Measurements from ENCODE around the gene NAT14. TPM values are rescaled to one million over a fixed set of nuclear protein-coding genes. Genes with fewer than 3 reads are reported as not detected.

NAT14 gene
- polyA plus RNA-seq, 1 donor (not counting 4 experiments of a cell fraction or from before 2014, with no cell fraction given) = 11.0 TPM

DNA sequence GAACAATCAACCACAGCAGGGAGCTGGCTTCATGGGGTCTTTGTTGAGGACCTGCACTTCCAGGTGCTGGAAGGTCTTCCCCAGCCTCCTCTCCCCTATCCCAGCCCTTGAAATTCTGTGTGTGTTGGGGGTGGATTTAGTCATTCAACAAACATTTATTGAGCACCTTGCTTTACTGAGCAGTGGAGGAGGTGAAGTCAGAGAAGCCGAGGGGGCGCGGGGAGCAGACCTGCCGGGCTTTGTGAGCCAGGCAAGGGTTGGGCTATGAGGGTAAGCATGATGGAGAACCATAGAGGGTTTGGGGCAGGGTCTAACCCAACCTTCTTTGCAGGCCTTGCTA, 17.0 kb upstream of the NAT14 start:
- Histone ChIP-seq H3K4me1 (ENCODE audit: control insufficient read depth, extremely low read depth, insufficient read depth, low read length) (peaks cover 2% of the 10 kb centered on the region), H4K20me1 (ENCODE audit: control insufficient read depth, extremely low read depth, insufficient read depth, low read length) (no peaks in the 10 kb centered on the region), H2AFZ (ENCODE audit: control insufficient read depth, low read length) (peak overlapping the region; percentile 59), H3K9ac (ENCODE audit: control insufficient read depth, extremely low read depth, insufficient read depth, low read length) (no peak overlapping the region), H3K27ac (ENCODE audit: control insufficient read depth, insufficient read depth, low read length) (no peak overlapping the region), H3K9me1 (ENCODE audit: control insufficient read depth, extremely low read depth, insufficient read depth, low read length) (no peaks in the 10 kb centered on the region), H3K9me3 (ENCODE audit: control insufficient read depth, low read depth, low read length) (no peaks in the 10 kb centered on the region), H3K36me3 (ENCODE audit: control insufficient read depth in 2 of 2, extremely low read depth in 1 of 2, insufficient read depth in 2 of 2, low read length in 2 of 2) (no peaks in the 10 kb centered on the region), H3K4me3 (ENCODE audit: control insufficient read depth in 2 of 3, extremely low read depth in 1 of 3, insufficient read depth in 2 of 3, low read depth in 1 of 3, low read length in 3 of 3) (no peak overlapping the region), H3K79me2 (ENCODE audit: control insufficient read depth, insufficient read depth, low read length) (no peaks in the 10 kb centered on the region), H3K4me2 (ENCODE audit: control insufficient read depth, extremely low read depth, insufficient read depth, low read depth, low read length) (no peak overlapping the region), H3K27me3 (ENCODE audit: control insufficient read depth, extremely low read depth, insufficient read depth, low read length) (no peaks in the 10 kb centered on the region)
- TF ChIP-seq, protein P1, sequence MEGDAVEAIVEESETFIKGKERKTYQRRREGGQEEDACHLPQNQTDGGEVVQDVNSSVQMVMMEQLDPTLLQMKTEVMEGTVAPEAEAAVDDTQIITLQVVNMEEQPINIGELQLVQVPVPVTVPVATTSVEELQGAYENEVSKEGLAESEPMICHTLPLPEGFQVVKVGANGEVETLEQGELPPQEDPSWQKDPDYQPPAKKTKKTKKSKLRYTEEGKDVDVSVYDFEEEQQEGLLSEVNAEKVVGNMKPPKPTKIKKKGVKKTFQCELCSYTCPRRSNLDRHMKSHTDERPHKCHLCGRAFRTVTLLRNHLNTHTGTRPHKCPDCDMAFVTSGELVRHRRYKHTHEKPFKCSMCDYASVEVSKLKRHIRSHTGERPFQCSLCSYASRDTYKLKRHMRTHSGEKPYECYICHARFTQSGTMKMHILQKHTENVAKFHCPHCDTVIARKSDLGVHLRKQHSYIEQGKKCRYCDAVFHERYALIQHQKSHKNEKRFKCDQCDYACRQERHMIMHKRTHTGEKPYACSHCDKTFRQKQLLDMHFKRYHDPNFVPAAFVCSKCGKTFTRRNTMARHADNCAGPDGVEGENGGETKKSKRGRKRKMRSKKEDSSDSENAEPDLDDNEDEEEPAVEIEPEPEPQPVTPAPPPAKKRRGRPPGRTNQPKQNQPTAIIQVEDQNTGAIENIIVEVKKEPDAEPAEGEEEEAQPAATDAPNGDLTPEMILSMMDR (optimal IDR thresholded peaks at IDR 0.05 in 1 of 3, IDR thresholded peaks at IDR 0.05 in 1 of 3, conservative IDR thresholded peaks at IDR 0.05 in 1 of 3; ENCODE audit: extremely low read depth in 1 of 3, insufficient read depth in 2 of 3, low read length in 3 of 3) = peak in 1 of 3 experiments; percentile 1
- no peak for TF ChIP-seq EZH2 (IDR thresholded peaks at IDR 0.05; ENCODE audit: low read length)
- dilution Hi-C loops (cut with MboI; ENCODE audit: extremely low pct_ligation_motif_present, low sequenced_read_pairs) = no loop called here
- DNase-seq (ENCODE audit: low read depth, low spot score) = no peak
- no peak for FAIRE-seq

DNA sequence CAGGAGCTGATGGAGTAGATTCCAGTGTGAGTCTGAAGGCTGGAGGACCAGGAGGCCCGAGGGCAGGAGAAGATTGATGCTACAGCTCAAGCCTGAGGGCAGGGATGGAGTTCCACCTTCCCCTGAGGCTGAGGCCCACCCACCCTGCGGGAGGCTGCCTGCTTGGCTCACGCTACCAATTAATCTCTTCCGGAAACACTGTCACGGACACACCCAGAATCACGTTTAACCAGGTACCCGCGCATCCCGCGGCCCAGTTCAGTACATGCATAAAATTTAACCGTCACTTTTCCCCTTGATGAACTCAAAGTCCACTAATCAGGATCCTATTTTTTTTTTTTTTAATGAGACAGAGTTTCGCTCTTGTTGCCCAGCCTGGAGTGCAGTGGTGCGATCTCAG, 13.7 kb upstream of the NAT14 start:
- Histone ChIP-seq H3K27ac (ENCODE audit: control insufficient read depth, insufficient read depth, low read length) (no peak overlapping the region), H3K36me3 (ENCODE audit: control insufficient read depth in 2 of 2, extremely low read depth in 1 of 2, insufficient read depth in 2 of 2, low read length in 2 of 2) (no peaks in the 10 kb centered on the region), H3K79me2 (ENCODE audit: control insufficient read depth, insufficient read depth, low read length) (no peaks in the 10 kb centered on the region), H3K4me1 (ENCODE audit: control insufficient read depth, extremely low read depth, insufficient read depth, low read length) (peaks cover 17% of the 10 kb centered on the region), H3K4me3 (ENCODE audit: control insufficient read depth in 2 of 3, extremely low read depth in 1 of 3, insufficient read depth in 2 of 3, low read depth in 1 of 3, low read length in 3 of 3) (no peak overlapping the region), H3K27me3 (ENCODE audit: control insufficient read depth, extremely low read depth, insufficient read depth, low read length) (no peaks in the 10 kb centered on the region), H2AFZ (ENCODE audit: control insufficient read depth, low read length) (peak overlapping the region; percentile 30), H3K9me1 (ENCODE audit: control insufficient read depth, extremely low read depth, insufficient read depth, low read length) (no peaks in the 10 kb centered on the region), H3K9me3 (ENCODE audit: control insufficient read depth, low read depth, low read length) (no peaks in the 10 kb centered on the region), H4K20me1 (ENCODE audit: control insufficient read depth, extremely low read depth, insufficient read depth, low read length) (no peaks in the 10 kb centered on the region), H3K9ac (ENCODE audit: control insufficient read depth, extremely low read depth, insufficient read depth, low read length) (no peak overlapping the region), H3K4me2 (ENCODE audit: control insufficient read depth, extremely low read depth, insufficient read depth, low read depth, low read length) (no peak overlapping the region)
- dilution Hi-C loops (cut with MboI; ENCODE audit: extremely low pct_ligation_motif_present, low sequenced_read_pairs) = no loop called here
- DNase-seq (ENCODE audit: low read depth, low spot score) (no peak), FAIRE-seq (no peak)
- TF ChIP-seq, protein P1 (optimal IDR thresholded peaks at IDR 0.05 in 1 of 3, IDR thresholded peaks at IDR 0.05 in 1 of 3, conservative IDR thresholded peaks at IDR 0.05 in 1 of 3; ENCODE audit: extremely low read depth in 1 of 3, insufficient read depth in 2 of 3, low read length in 3 of 3) = no peak
- TF ChIP-seq EZH2 (IDR thresholded peaks at IDR 0.05; ENCODE audit: low read length) = no peak

All from keratinocyte (primary cell).